Endothelial cell of umbilical vein (primary cell): Measurements from ENCODE around the gene LMO7.

Experiments used
- EZH2 ChIP-seq: IDR thresholded peaks from 2 replicates; pipeline ENCODE4 v1.6.1; 2012; ENCODE audit warnings: borderline replicate concordance, low read depth, mild to moderate bottlenecking, moderate library complexity, low read length, inconsistent platforms; ENCODE audit not compliant: severe bottlenecking
- FOS ChIP-seq: IDR thresholded peaks from 2 replicates; pipeline ENCODE4 v1.6.1; 2011; ENCODE audit warnings: mild to moderate bottlenecking, low read length, moderate library complexity, borderline replicate concordance; ENCODE audit not compliant: insufficient read depth
- GATA2 ChIP-seq: IDR thresholded peaks from 2 replicates; pipeline ENCODE4 v1.7.0; 2011; ENCODE audit warnings: low read depth, mild to moderate bottlenecking, moderate library complexity, mixed read lengths, low read length; ENCODE audit not compliant: insufficient read length, insufficient read depth
- JUN ChIP-seq: IDR thresholded peaks from 2 replicates; pipeline ENCODE4 v1.6.1; 2011; ENCODE audit warnings: borderline replicate concordance, low read depth; ENCODE audit not compliant: insufficient read length, insufficient read depth
- MYC ChIP-seq: IDR thresholded peaks from one replicate; pipeline ENCODE4 v1.6.1; 2011; ENCODE audit warnings: mild to moderate bottlenecking, low read depth, low read length
- POLR2A ChIP-seq: IDR thresholded peaks from 2 replicates; pipeline ENCODE4 v1.6.1; 2012; ENCODE audit warnings: low read depth, mild to moderate bottlenecking, control low read depth, low read length
- POLR2AphosphoS5 ChIP-seq: IDR thresholded peaks from 2 replicates; pipeline ENCODE4 v1.6.1; 2012; ENCODE audit warnings: low read depth, mild to moderate bottlenecking, control low read depth, low read length, moderate library complexity; ENCODE audit not compliant: insufficient read depth
- TF ChIP-seq, protein P1 (sequence below), 2 donors: IDR thresholded peaks; 1 replicate in 1 of 2; 2 replicates in 1 of 2; pipeline ENCODE4 v1.5.1; 2011; ENCODE audit warnings: low read length in 2 of 2, mild to moderate bottlenecking in 2 of 2, moderate library complexity in 2 of 2, control low read depth in 1 of 2, inconsistent platforms in 1 of 2, low read depth in 1 of 2; ENCODE audit not compliant: insufficient read depth in 1 of 2; ENCODE audit errors: extremely low read depth in 1 of 2
- TF ChIP-seq, protein P2 (sequence below): IDR thresholded peaks from 2 replicates; pipeline ENCODE4 v1.6.1; 2011; ENCODE audit not compliant: insufficient read depth, insufficient read length

DNA sequence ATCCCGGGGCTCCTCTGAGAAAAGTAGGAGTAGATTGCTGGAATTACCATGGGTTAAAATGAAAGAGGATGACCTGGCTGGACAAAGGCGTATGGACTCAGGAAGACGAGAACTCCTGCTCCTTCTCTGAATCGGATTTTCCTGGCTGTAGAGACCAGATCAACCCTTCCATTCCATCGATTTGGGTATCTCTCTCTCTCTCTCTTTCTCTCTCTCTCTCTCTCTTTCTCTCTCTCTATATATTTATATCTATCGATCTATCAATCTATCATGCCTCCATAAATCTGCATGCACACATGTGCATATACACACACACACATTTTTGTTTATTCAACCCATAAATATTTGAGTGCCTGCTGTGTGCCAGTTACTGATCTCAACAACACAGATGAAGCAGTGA is 234.9 kb downstream of the LMO7 start:
- TF ChIP-seq POLR2AphosphoS5 (no peak), POLR2A (no peak), MYC (no peak), EZH2 (no peak), JUN (no peak), FOS (no peak), GATA2 (no peak)
- TF ChIP-seq, protein P1, sequence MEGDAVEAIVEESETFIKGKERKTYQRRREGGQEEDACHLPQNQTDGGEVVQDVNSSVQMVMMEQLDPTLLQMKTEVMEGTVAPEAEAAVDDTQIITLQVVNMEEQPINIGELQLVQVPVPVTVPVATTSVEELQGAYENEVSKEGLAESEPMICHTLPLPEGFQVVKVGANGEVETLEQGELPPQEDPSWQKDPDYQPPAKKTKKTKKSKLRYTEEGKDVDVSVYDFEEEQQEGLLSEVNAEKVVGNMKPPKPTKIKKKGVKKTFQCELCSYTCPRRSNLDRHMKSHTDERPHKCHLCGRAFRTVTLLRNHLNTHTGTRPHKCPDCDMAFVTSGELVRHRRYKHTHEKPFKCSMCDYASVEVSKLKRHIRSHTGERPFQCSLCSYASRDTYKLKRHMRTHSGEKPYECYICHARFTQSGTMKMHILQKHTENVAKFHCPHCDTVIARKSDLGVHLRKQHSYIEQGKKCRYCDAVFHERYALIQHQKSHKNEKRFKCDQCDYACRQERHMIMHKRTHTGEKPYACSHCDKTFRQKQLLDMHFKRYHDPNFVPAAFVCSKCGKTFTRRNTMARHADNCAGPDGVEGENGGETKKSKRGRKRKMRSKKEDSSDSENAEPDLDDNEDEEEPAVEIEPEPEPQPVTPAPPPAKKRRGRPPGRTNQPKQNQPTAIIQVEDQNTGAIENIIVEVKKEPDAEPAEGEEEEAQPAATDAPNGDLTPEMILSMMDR (IDR thresholded peaks at IDR 0.05; ENCODE audit: extremely low read depth in 1 of 2, insufficient read depth in 1 of 2, low read depth in 1 of 2, low read length in 2 of 2), result no peak
- TF ChIP-seq, protein P2, sequence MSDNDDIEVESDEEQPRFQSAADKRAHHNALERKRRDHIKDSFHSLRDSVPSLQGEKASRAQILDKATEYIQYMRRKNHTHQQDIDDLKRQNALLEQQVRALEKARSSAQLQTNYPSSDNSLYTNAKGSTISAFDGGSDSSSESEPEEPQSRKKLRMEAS, result no peak
